IMR-90 (cell line): ENCODE results near the gene FAM20C.

ENCODE experiments used
- BHLHE40 ChIP-seq: fragments of 150-350 bp; IDR thresholded peaks from 2 replicates; pipeline ENCODE4 v1.6.1; 2016; ENCODE audit warnings: mild to moderate bottlenecking, low read depth, low read length
- CEBPB ChIP-seq: IDR thresholded peaks from 2 replicates; pipeline ENCODE4 v1.6.1; 2012; ENCODE audit warnings: low read depth, low read length, improper control_type of control experiment
- FOS ChIP-seq: fragments of 150-350 bp; IDR thresholded peaks from 2 replicates; pipeline ENCODE4 v1.6.1; 2016; ENCODE audit warnings: low read depth, low read length
- POLR2A ChIP-seq: IDR thresholded peaks from 2 replicates; pipeline ENCODE4 v1.6.1; 2012; ENCODE audit warnings: mild to moderate bottlenecking, low read depth, low read length
- RAD21 ChIP-seq: IDR thresholded peaks from 2 replicates; pipeline ENCODE4 v1.6.1; 2012; ENCODE audit warnings: low read length, improper control_type of control experiment
- SMC3 ChIP-seq: fragments of 150-350 bp; IDR thresholded peaks from 2 replicates; pipeline ENCODE4 v1.6.1; 2016; ENCODE audit warnings: low read depth, mild to moderate bottlenecking, antibody characterized with exemption, low read length, moderate library complexity
- TF ChIP-seq, protein P1 (sequence below): conservative IDR thresholded peaks from 2 replicates; pipeline ENCODE4 v1.5.1; 2012; ENCODE audit warnings: mild to moderate bottlenecking, low read depth, low read length, improper control_type of control experiment

GRCh38 chr7:248732-249435, 56.5 kb downstream of the FAM20C start:
- TF ChIP-seq BHLHE40: no peak
- no peak for TF ChIP-seq RAD21
- no peak for TF ChIP-seq CEBPB
- TF ChIP-seq, protein P1, sequence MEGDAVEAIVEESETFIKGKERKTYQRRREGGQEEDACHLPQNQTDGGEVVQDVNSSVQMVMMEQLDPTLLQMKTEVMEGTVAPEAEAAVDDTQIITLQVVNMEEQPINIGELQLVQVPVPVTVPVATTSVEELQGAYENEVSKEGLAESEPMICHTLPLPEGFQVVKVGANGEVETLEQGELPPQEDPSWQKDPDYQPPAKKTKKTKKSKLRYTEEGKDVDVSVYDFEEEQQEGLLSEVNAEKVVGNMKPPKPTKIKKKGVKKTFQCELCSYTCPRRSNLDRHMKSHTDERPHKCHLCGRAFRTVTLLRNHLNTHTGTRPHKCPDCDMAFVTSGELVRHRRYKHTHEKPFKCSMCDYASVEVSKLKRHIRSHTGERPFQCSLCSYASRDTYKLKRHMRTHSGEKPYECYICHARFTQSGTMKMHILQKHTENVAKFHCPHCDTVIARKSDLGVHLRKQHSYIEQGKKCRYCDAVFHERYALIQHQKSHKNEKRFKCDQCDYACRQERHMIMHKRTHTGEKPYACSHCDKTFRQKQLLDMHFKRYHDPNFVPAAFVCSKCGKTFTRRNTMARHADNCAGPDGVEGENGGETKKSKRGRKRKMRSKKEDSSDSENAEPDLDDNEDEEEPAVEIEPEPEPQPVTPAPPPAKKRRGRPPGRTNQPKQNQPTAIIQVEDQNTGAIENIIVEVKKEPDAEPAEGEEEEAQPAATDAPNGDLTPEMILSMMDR: no peak
- no peak for TF ChIP-seq SMC3
- TF ChIP-seq POLR2A: no peak
- TF ChIP-seq FOS: no peak
